ENCODE measurements around the gene GSTA1.
"Not testable (repeated sequence)": the region's sequence is repeated elsewhere in the genome, so short reads cannot be mapped to it uniquely, and the experiment has no call there.

GSTA1 gene

GRCh38 chr6:52826513-52826912 is 22.9 kb upstream of the GSTA1 start:
- Histone ChIP-seq H3K27ac (no peak overlapping the region), H3K4me1 (no peaks in the 10 kb centered on the region), H2AFZ (no peak overlapping the region), H3K4me2 (ENCODE audit: low read length) (no peak overlapping the region), H3K9me3 (ENCODE audit: control insufficient read depth, low read length) (no peaks in the 10 kb centered on the region), H3K79me2 (no peaks in the 10 kb centered on the region), H3K36me3 (ENCODE audit: control insufficient read depth, insufficient read depth, low read length) (no peaks in the 10 kb centered on the region), H3K4me3 (ENCODE audit: low read depth, low read length) (no peak overlapping the region), H3K27me3 (ENCODE audit: control insufficient read depth, insufficient read depth, low read length) (no peaks in the 10 kb centered on the region), H3K9ac (no peak overlapping the region)
- no peak for TF ChIP-seq CTCF (IDR thresholded peaks at IDR 0.05)

GRCh38 chr6:52825900-52826459 is 22.4 kb upstream of the GSTA1 start:
- not testable (repeated sequence) for H3K9me3 ChIP-seq (ENCODE audit: control insufficient read depth, low read length); H3K4me3 ChIP-seq (ENCODE audit: low read depth, low read length); H3K27me3 ChIP-seq (ENCODE audit: control insufficient read depth, insufficient read depth, low read length); H3K9ac ChIP-seq; H3K79me2 ChIP-seq; H2AFZ ChIP-seq; H3K27ac ChIP-seq; H3K4me2 ChIP-seq (ENCODE audit: low read length); H3K4me1 ChIP-seq; H3K36me3 ChIP-seq (ENCODE audit: control insufficient read depth, insufficient read depth, low read length)

- H3K27ac ChIP-seq; H3K4me3 ChIP-seq (ENCODE audit: low read depth, low read length); H3K27me3 ChIP-seq (ENCODE audit: control insufficient read depth, insufficient read depth, low read length); H2AFZ ChIP-seq; H3K36me3 ChIP-seq (ENCODE audit: control insufficient read depth, insufficient read depth, low read length); H3K4me2 ChIP-seq (ENCODE audit: low read length); H3K4me1 ChIP-seq; H3K9ac ChIP-seq; H3K9me3 ChIP-seq (ENCODE audit: control insufficient read depth, low read length); H3K79me2 ChIP-seq: not testable (repeated sequence)
These were observed 21.7 kb upstream of the GSTA1 start for GRCh38 chr6:52825270-52825793.

GRCh38 chr6:52821842-52822241 is 18.2 kb upstream of the GSTA1 start:
- no peaks in the 10 kb centered on the region for H3K9me3 ChIP-seq (ENCODE audit: control insufficient read depth, low read length)
- H3K9ac ChIP-seq: no peak overlapping the region
- TF ChIP-seq CTCF (IDR thresholded peaks at IDR 0.05): no peak

GRCh38 chr6:52820198-52820597 is 16.6 kb upstream of the GSTA1 start:
- Histone ChIP-seq H3K9ac (no peak overlapping the region), H2AFZ (no peak overlapping the region), H3K4me1 (no peaks in the 10 kb centered on the region), H3K27me3 (ENCODE audit: control insufficient read depth, insufficient read depth, low read length) (no peaks in the 10 kb centered on the region), H3K36me3 (ENCODE audit: control insufficient read depth, insufficient read depth, low read length) (no peaks in the 10 kb centered on the region), H3K4me3 (ENCODE audit: low read depth, low read length) (no peak overlapping the region), H3K79me2 (no peaks in the 10 kb centered on the region), H3K4me2 (ENCODE audit: low read length) (no peak overlapping the region), H3K27ac (no peak overlapping the region), H3K9me3 (ENCODE audit: control insufficient read depth, low read length) (no peaks in the 10 kb centered on the region)
- TF ChIP-seq CTCF (IDR thresholded peaks at IDR 0.05): no peak

More at GRCh38 chr6:52821842-52822241, 18.2 kb upstream of the GSTA1 start:
- no peak overlapping the region for H2AFZ ChIP-seq
- no peak overlapping the region for H3K4me3 ChIP-seq (ENCODE audit: low read depth, low read length)
- no peaks in the 10 kb centered on the region for H3K79me2 ChIP-seq
- H3K27ac ChIP-seq: no peak overlapping the region
- no peak overlapping the region for H3K4me2 ChIP-seq (ENCODE audit: low read length)
- no peaks in the 10 kb centered on the region for H3K4me1 ChIP-seq
- no peaks in the 10 kb centered on the region for H3K36me3 ChIP-seq (ENCODE audit: control insufficient read depth, insufficient read depth, low read length)
- H3K27me3 ChIP-seq (ENCODE audit: control insufficient read depth, insufficient read depth, low read length): no peaks in the 10 kb centered on the region
